HG03135 (cell line): ENCODE data around the gene TOP3B.

Source experiments
- ATAC-seq: cut with Tn5 transposase; IDR thresholded peaks from one replicate; pipeline ENCODE4 v1.9.1; 2021; ENCODE audit warnings: mild to moderate bottlenecking, moderate library complexity; ENCODE audit not compliant: unreplicated experiment

TOP3B gene

GRCh38 chr22:22011964-22012363 lies 29.4 kb upstream of the TOP3B start:
- no peak for ATAC-seq

GRCh38 chr22:22010358-22010757 lies 27.8 kb upstream of the TOP3B start:
- no peak for ATAC-seq

- no peak for ATAC-seq
Measured at GRCh38 chr22:22009661-22010060, 27.1 kb upstream of the TOP3B start.

- no peak for ATAC-seq
Measured at GRCh38 chr22:22006596-22006990, 24.0 kb upstream of the TOP3B start.

- no peak for ATAC-seq
Measured at GRCh38 chr22:22005945-22006595, 23.5 kb upstream of the TOP3B start.

- ATAC-seq, result no peak
Measured at GRCh38 chr22:22003233-22003632, 20.6 kb upstream of the TOP3B start.

GRCh38 chr22:22002526-22003055 lies 20.0 kb upstream of the TOP3B start:
- no peak for ATAC-seq

- ATAC-seq, result no peak
Measured at GRCh38 chr22:22001664-22002525, 19.3 kb upstream of the TOP3B start.

- ATAC-seq, result no peak
Measured at GRCh38 chr22:21998595-21999247, 16.1 kb upstream of the TOP3B start.

GRCh38 chr22:21996175-21996720 lies 13.7 kb upstream of the TOP3B start:
- ATAC-seq, result no peak

- no peak for ATAC-seq
Measured at GRCh38 chr22:21995660-21996059, 13.1 kb upstream of the TOP3B start.

- ATAC-seq, result no peak
Measured at GRCh38 chr22:21994881-21995444, 12.4 kb upstream of the TOP3B start.

GRCh38 chr22:21992593-21993237 lies 10.1 kb upstream of the TOP3B start:
- no peak for ATAC-seq

- ATAC-seq, result no peak
Measured at GRCh38 chr22:21991774-21992173, 9.2 kb upstream of the TOP3B start.

GRCh38 chr22:21991304-21991596 lies 8.7 kb upstream of the TOP3B start:
- no peak for ATAC-seq

GRCh38 chr22:21990445-21991303 lies 8.1 kb upstream of the TOP3B start:
- ATAC-seq, result no peak

GRCh38 chr22:21989049-21989448 lies 6.5 kb upstream of the TOP3B start:
- ATAC-seq, result no peak

- ATAC-seq, result no peak
Measured at GRCh38 chr22:21985214-21985613, 2.6 kb upstream of the TOP3B start.

GRCh38 chr22:21984793-21985192 lies 2.2 kb upstream of the TOP3B start:
- ATAC-seq, result no peak

GRCh38 chr22:21981874-21982273 lies 713 bp downstream of the TOP3B start:
- no peak for ATAC-seq
